Right lobe of liver (tissue), 6 donors: Measurements from ENCODE around the gene LRRC4. TPM values are rescaled to one million over a fixed set of nuclear protein-coding genes. Genes with fewer than 3 reads are reported as not detected.
A peak's percentile ranks its signal among the peaks of the same experiment; 100 is the strongest.

Experiments
- ATAC-seq, 4 donors: fragments of 200-7000 bp; cut with Tn5 transposase; one replicate each; pipeline ENCODE4 v1.9.1; 2020; ENCODE audit warnings: mild to moderate bottlenecking in 4 of 4, moderate library complexity in 4 of 4
- DNase-seq, 3 donors: peaks; one replicate each; pipeline ENCODE4 v3.0.0-alpha.2; 2020
- H3K27ac ChIP-seq, 3 donors: fragments of 200-600 bp; one replicate each; pipeline ENCODE4 v1.8.0; 2022
- H3K27me3 ChIP-seq, 2 donors: fragments of 200-600 bp; one replicate each; pipeline ENCODE4 v1.8.0; 2022
- H3K36me3 ChIP-seq, 4 donors: fragments of 200-600 bp; sonication (generic) in 1 of 4; one replicate each; pipeline versions ENCODE4 v1.5.1 to v1.8.0; 2017 to 2022; ENCODE audit warnings: control low read depth in 1 of 4
- H3K4me1 ChIP-seq, 4 donors: fragments of 200-600 bp; sonication (generic) in 1 of 4; one replicate each; pipeline versions ENCODE4 v1.5.1 to v1.8.0; 2017 to 2022; ENCODE audit warnings: control low read depth in 1 of 4
- H3K4me3 ChIP-seq, 3 donors: fragments of 200-600 bp; one replicate each; pipeline ENCODE4 v1.8.0; 2022
- H3K9me3 ChIP-seq, 4 donors: fragments of 200-600 bp; sonication (generic) in 1 of 4; one replicate each; pipeline versions ENCODE4 v1.5.1 to v1.8.0; 2017 to 2022; ENCODE audit warnings: control low read depth in 1 of 4
- CTCF ChIP-seq, 4 donors: fragments of 200-600 bp in 3 of 4; fragments of 450-650 bp in 1 of 4; IDR thresholded peaks; one replicate each; pipeline versions ENCODE4 v1.5.1 to v1.8.0; 2016 to 2022; ENCODE audit warnings: antibody characterized with exemption in 4 of 4, mild to moderate bottlenecking in 2 of 4
- POLR2A ChIP-seq: fragments of 450-650 bp; IDR thresholded peaks from one replicate; pipeline ENCODE4 v1.6.1; 2017; ENCODE audit warnings: antibody characterized with exemption, mild to moderate bottlenecking
- WGBS: methylation state at CpG from one replicate; pipeline ENCODE4 v1.1.6; 2018; ENCODE audit warnings: low coverage, low lambda C conversion rate; ENCODE audit not compliant: insufficient coverage; ENCODE audit errors: missing lambda C conversion rate; 5-methylcytosine and 5-hydroxymethylcytosine counted together
- intact Hi-C, 2 donors: fragments of 100-400 bp; cut with DNase I; formaldehyde crosslinking; loops; one replicate each; pipeline versions ENCODE4 v1.11.2 to v1.14.1; 2022
- total RNA-seq, 6 experiments: library from RNA; depleted of rRNA in 2 of 6; stranded (reverse); fragments of >200 nt in 2 of 6; fragmentation: NEBNext Ultra II Directional in 3 of 6; extraction: Animal tissue kit (Norgen Biotek cat#: 25700) in 3 of 6; gene quantifications; one replicate each; pipeline versions ENCODE4 v1.1.0 to v1.2.4, GENCODE V29; 2016 to 2023
- donor health status: DM: no; HTN: yes; CAD: no.
- donor health status: DM: no; HTN: no; CAD: no.
- donor health status: DM: no; HTN: no; CAD: no.
- donor health status: DM: no; HTN: yes; CAD: no.
- donor health status: DM: no; HTN: yes; CAD: no.

LRRC4 gene
- total RNA-seq, 6 experiments from 2014 or later = 0.74 to 4.0 (median 2.5) TPM

GRCh38 chr7:128003167-128003566 is 28.1 kb downstream of the LRRC4 start:
- Histone ChIP-seq H3K36me3 (no peaks in the 10 kb centered on the region), H3K9me3 (no peaks in the 10 kb centered on the region), H3K27me3 (no peaks in the 10 kb centered on the region), H3K27ac (peak overlapping the region in 1 of 3 donors; percentile 77), H3K4me1 (peaks cover 0 to 77% (median 26%) of the 10 kb centered on the region in 4 donors), H3K4me3 (no peak overlapping the region)
- TF ChIP-seq CTCF (IDR thresholded peaks at IDR 0.05) (no peak), POLR2A (no peak)
- DNase-seq (no peak), ATAC-seq (no peak)
- intact Hi-C loops = no loop called here
- WGBS = 74% methylated on average over 3 of the region's 3 CpGs

- intact Hi-C loops = no loop called here
- WGBS = 11% methylated on average over 6 of the region's 6 CpGs
- Histone ChIP-seq H3K27me3 (no peaks in the 10 kb centered on the region), H3K9me3 (no peaks in the 10 kb centered on the region), H3K27ac (peak overlapping the region; percentile 36 to 81 (median 38)), H3K36me3 (no peaks in the 10 kb centered on the region), H3K4me3 (peak overlapping the region in 1 of 3 donors; percentile 39), H3K4me1 (peaks cover 0 to 71% (median 23%) of the 10 kb centered on the region in 4 donors)
- TF ChIP-seq CTCF (IDR thresholded peaks at IDR 0.05) (peak in 1 of 4 donors; percentile 26), POLR2A (no peak)
- peak in 1 of 3 donors; percentile 69 for DNase-seq
- ATAC-seq = peak; percentile 42 to 71 (median 61)
Observed at GRCh38 chr7:128000854-128001265, 30.4 kb downstream of the LRRC4 start.

GRCh38 chr7:128000048-128000447 is 31.2 kb downstream of the LRRC4 start:
- WGBS = 67% methylated on average over 1 of the region's 1 CpG
- intact Hi-C loops = no loop called here
- H3K36me3 ChIP-seq = no peaks in the 10 kb centered on the region
- no peak overlapping the region for H3K4me3 ChIP-seq
- H3K27me3 ChIP-seq = no peaks in the 10 kb centered on the region
- no peaks in the 10 kb centered on the region for H3K9me3 ChIP-seq
- peaks cover 0 to 63% (median 19%) of the 10 kb centered on the region in 4 donors for H3K4me1 ChIP-seq
- TF ChIP-seq CTCF (IDR thresholded peaks at IDR 0.05) (no peak), POLR2A (no peak)
- peak overlapping the region in 2 of 3 donors; percentile 38 to 81 for H3K27ac ChIP-seq
- peak; percentile 10 to 57 (median 36) for ATAC-seq
- no peak for DNase-seq

- peak overlapping the region in 1 of 3 donors; percentile 81 for H3K27ac ChIP-seq
- intact Hi-C loops = no loop called here
- H3K4me3 ChIP-seq = no peak overlapping the region
- no CpG with 5 or more reads among the region's 2 CpGs for WGBS
- H3K4me1 ChIP-seq = peaks cover 0 to 51% (median 12%) of the 10 kb centered on the region in 4 donors
- DNase-seq (no peak), ATAC-seq (no peak)
- H3K27me3 ChIP-seq = no peaks in the 10 kb centered on the region
- TF ChIP-seq POLR2A (no peak), CTCF (IDR thresholded peaks at IDR 0.05) (no peak)
- H3K9me3 ChIP-seq = no peaks in the 10 kb centered on the region
- no peaks in the 10 kb centered on the region for H3K36me3 ChIP-seq
Observed at GRCh38 chr7:127998671-127999070, 32.6 kb downstream of the LRRC4 start.
